HG03521 (cell line): ENCODE results near the gene CUBN.

Source experiments
- ATAC-seq: cut with Tn5 transposase; IDR thresholded peaks from one replicate; pipeline ENCODE4 v1.9.1; 2021; ENCODE audit warnings: mild to moderate bottlenecking, moderate library complexity; ENCODE audit not compliant: unreplicated experiment

The CUBN gene

GRCh38 chr10:17129741-17130140, at the start of gene CUBN:
Gene CUBN (minus strand): TSS chr10:17129811. CDS start chr10:17129765, 46 bp downstream.
- ATAC-seq = no peak

- no peak for ATAC-seq
Measured at GRCh38 chr10:17179002-17179401, 49.4 kb upstream of the CUBN start.

GRCh38 chr10:17178006-17178405, 48.4 kb upstream of the CUBN start:
- ATAC-seq = no peak

- ATAC-seq = no peak
Measured at GRCh38 chr10:17177014-17177413, 47.4 kb upstream of the CUBN start.

GRCh38 chr10:17176091-17176490, 46.5 kb upstream of the CUBN start:
- no peak for ATAC-seq

- ATAC-seq = no peak
Measured at GRCh38 chr10:17175551-17175950, 45.9 kb upstream of the CUBN start.

GRCh38 chr10:17174626-17175025, 45.0 kb upstream of the CUBN start:
- no peak for ATAC-seq

GRCh38 chr10:17171141-17171641, 41.6 kb upstream of the CUBN start:
- no peak for ATAC-seq

GRCh38 chr10:17169803-17170202, 40.2 kb upstream of the CUBN start:
- no peak for ATAC-seq

GRCh38 chr10:17166699-17167098, 37.1 kb upstream of the CUBN start:
- ATAC-seq = no peak

- no peak for ATAC-seq
Measured at GRCh38 chr10:17162828-17163227, 33.2 kb upstream of the CUBN start.

GRCh38 chr10:17161775-17162174, 32.2 kb upstream of the CUBN start:
- no peak for ATAC-seq

GRCh38 chr10:17157024-17157423, 27.4 kb upstream of the CUBN start:
- ATAC-seq = no peak

- ATAC-seq = no peak
Measured at GRCh38 chr10:17155826-17156225, 26.2 kb upstream of the CUBN start.

GRCh38 chr10:17154116-17154515, 24.5 kb upstream of the CUBN start:
- no peak for ATAC-seq

- no peak for ATAC-seq
Measured at GRCh38 chr10:17153321-17153720, 23.7 kb upstream of the CUBN start.

- ATAC-seq = no peak
Measured at GRCh38 chr10:17151716-17152115, 22.1 kb upstream of the CUBN start.

- ATAC-seq = no peak
Measured at GRCh38 chr10:17147884-17148489, 18.4 kb upstream of the CUBN start.

GRCh38 chr10:17146892-17147291, 17.3 kb upstream of the CUBN start:
- ATAC-seq = no peak

GRCh38 chr10:17145239-17145638, 15.6 kb upstream of the CUBN start:
- ATAC-seq = no peak

GRCh38 chr10:17144757-17145156, 15.1 kb upstream of the CUBN start:
- no peak for ATAC-seq

GRCh38 chr10:17144032-17144431, 14.4 kb upstream of the CUBN start:
- ATAC-seq = no peak

GRCh38 chr10:17143055-17143690, 13.6 kb upstream of the CUBN start:
- ATAC-seq = no peak
